Lower lobe of right lung (tissue), 2 donors: ENCODE results near the gene DHRS13. TPM values are rescaled to one million over a fixed set of nuclear protein-coding genes. Genes with fewer than 3 reads are reported as not detected.

Source experiments
- ATAC-seq, 2 donors: fragments of 200-7000 bp; cut with Tn5 transposase; one replicate each; pipeline ENCODE4 v1.9.1; 2020 to 2022; ENCODE audit warnings: mild to moderate bottlenecking in 2 of 2, moderate library complexity in 2 of 2
- DNase-seq: peaks from one replicate; pipeline ENCODE4 v3.0.0-alpha.2; 2020
- H3K27ac ChIP-seq: fragments of 200-600 bp; one replicate; pipeline ENCODE4 v1.8.0; 2022
- H3K27me3 ChIP-seq: fragments of 200-600 bp; one replicate; pipeline ENCODE4 v1.8.0; 2022; ENCODE audit warnings: low read depth
- H3K36me3 ChIP-seq: fragments of 200-600 bp; one replicate; pipeline ENCODE4 v1.8.0; 2022; ENCODE audit warnings: mild to moderate bottlenecking
- H3K4me1 ChIP-seq: fragments of 200-600 bp; one replicate; pipeline ENCODE4 v1.8.0; 2022
- H3K4me3 ChIP-seq: fragments of 200-600 bp; one replicate; pipeline ENCODE4 v1.8.0; 2022; ENCODE audit warnings: mild to moderate bottlenecking
- H3K9me3 ChIP-seq: fragments of 200-600 bp; one replicate; pipeline ENCODE4 v1.8.0; 2022
- CTCF ChIP-seq: fragments of 200-600 bp; IDR thresholded peaks from one replicate; pipeline ENCODE4 v1.8.0; 2022; ENCODE audit warnings: antibody characterized with exemption, mild to moderate bottlenecking
- intact Hi-C: fragments of 100-400 bp; cut with DNase I; formaldehyde crosslinking; loops from one replicate; pipeline ENCODE4 v1.11.0; 2022
- total RNA-seq: library from RNA; stranded (reverse); fragmentation: NEBNext Ultra II Directional; extraction: Animal tissue kit (Norgen Biotek cat#: 25700); gene quantifications from one replicate; pipeline ENCODE4 v1.2.1, GENCODE V29; 2021
- donor health status: DM: no; HTN: yes; CAD: no; lungs with severe emphysema.

The DHRS13 gene
- total RNA-seq, 1 donor from 2014 or later: 10.6 TPM

- ATAC-seq (no peak), DNase-seq (no peak)
- no peak overlapping the region for H3K27ac ChIP-seq
- H3K4me3 ChIP-seq: no peak overlapping the region
- no peaks in the 10 kb centered on the region for H3K9me3 ChIP-seq
- intact Hi-C loops: no loop called here
- no peak for TF ChIP-seq CTCF
- no peaks in the 10 kb centered on the region for H3K27me3 ChIP-seq
- peaks cover 28% of the 10 kb centered on the region for H3K4me1 ChIP-seq
- H3K36me3 ChIP-seq: peaks cover 22% of the 10 kb centered on the region
Measured at GRCh38 chr17:28929787-28930186, 26.9 kb upstream of the DHRS13 start.

GRCh38 chr17:28928061-28928460 is 25.2 kb upstream of the DHRS13 start:
- H3K4me3 ChIP-seq: no peak overlapping the region
- H3K36me3 ChIP-seq: peaks cover 39% of the 10 kb centered on the region
- ATAC-seq: no peak
- peaks cover 28% of the 10 kb centered on the region for H3K4me1 ChIP-seq
- intact Hi-C loops: no loop called here
- no peaks in the 10 kb centered on the region for H3K27me3 ChIP-seq
- no peak overlapping the region for H3K27ac ChIP-seq
- TF ChIP-seq CTCF: no peak
- DNase-seq: no peak
- H3K9me3 ChIP-seq: no peaks in the 10 kb centered on the region

- no peak for ATAC-seq
- Histone ChIP-seq H3K36me3 (peaks cover 52% of the 10 kb centered on the region), H3K27ac (peak overlapping the region; percentile 70), H3K9me3 (no peaks in the 10 kb centered on the region), H3K4me3 (no peak overlapping the region), H3K27me3 (no peaks in the 10 kb centered on the region), H3K4me1 (peaks cover 28% of the 10 kb centered on the region)
- intact Hi-C loops: no loop called here
- no peak for DNase-seq
- TF ChIP-seq CTCF: no peak
Measured at GRCh38 chr17:28926786-28927185, 23.9 kb upstream of the DHRS13 start.

GRCh38 chr17:28926366-28926765 is 23.5 kb upstream of the DHRS13 start:
- ATAC-seq (no peak), DNase-seq (no peak)
- H3K9me3 ChIP-seq: no peaks in the 10 kb centered on the region
- H3K27ac ChIP-seq: peak overlapping the region; percentile 70
- intact Hi-C loops: no loop called here
- TF ChIP-seq CTCF: no peak
- H3K4me3 ChIP-seq: no peak overlapping the region
- H3K36me3 ChIP-seq: peaks cover 56% of the 10 kb centered on the region
- H3K27me3 ChIP-seq: no peaks in the 10 kb centered on the region
- peaks cover 28% of the 10 kb centered on the region for H3K4me1 ChIP-seq

GRCh38 chr17:28925912-28926365 is 23.1 kb upstream of the DHRS13 start:
- peak overlapping the region; percentile 70 for H3K27ac ChIP-seq
- peaks cover 61% of the 10 kb centered on the region for H3K36me3 ChIP-seq
- no peaks in the 10 kb centered on the region for H3K27me3 ChIP-seq
- H3K9me3 ChIP-seq: no peaks in the 10 kb centered on the region
- TF ChIP-seq CTCF: no peak
- intact Hi-C loops: no loop called here
- ATAC-seq: peak; percentile 84
- no peak overlapping the region for H3K4me3 ChIP-seq
- H3K4me1 ChIP-seq: peaks cover 28% of the 10 kb centered on the region
- no peak for DNase-seq

- no peak overlapping the region for H3K27ac ChIP-seq
- peaks cover 100% of the 10 kb centered on the region for H3K36me3 ChIP-seq
- TF ChIP-seq CTCF: no peak
- intact Hi-C loops: no loop called here
- no peaks in the 10 kb centered on the region for H3K27me3 ChIP-seq
- H3K9me3 ChIP-seq: no peaks in the 10 kb centered on the region
- DNase-seq: no peak
- H3K4me1 ChIP-seq: peaks cover 4% of the 10 kb centered on the region
- ATAC-seq: no peak
- H3K4me3 ChIP-seq: no peak overlapping the region
Measured at GRCh38 chr17:28920201-28920600, 17.3 kb upstream of the DHRS13 start.
